ENCODE results near the gene SORL1.

Gene SORL1

GRCh38 chr11:121557348-121557747, 105.2 kb downstream of the SORL1 start:
- no peaks in the 10 kb centered on the region for H3K4me1 ChIP-seq (ENCODE audit: control insufficient read depth, insufficient read depth, low read length)
- peaks cover 92% of the 10 kb centered on the region for H3K36me3 ChIP-seq (ENCODE audit: control insufficient read depth, insufficient read depth, low read length)
- no peaks in the 10 kb centered on the region for H3K27me3 ChIP-seq (ENCODE audit: control insufficient read depth, insufficient read depth, low read length)
- no peaks in the 10 kb centered on the region for H3K9me3 ChIP-seq (ENCODE audit: control insufficient read depth, insufficient read depth, low read length)
- H3K4me3 ChIP-seq (ENCODE audit: low read depth, low read length) = no peak overlapping the region
- no peak overlapping the region for H3K27ac ChIP-seq (ENCODE audit: low read depth, low read length)
- H3K9ac ChIP-seq (ENCODE audit: low read depth, low read length) = no peak overlapping the region

GRCh38 chr11:121559606-121560200, 107.6 kb downstream of the SORL1 start:
- H3K36me3 ChIP-seq (ENCODE audit: control insufficient read depth, insufficient read depth, low read length) = peaks cover 71% of the 10 kb centered on the region
- H3K27me3 ChIP-seq (ENCODE audit: control insufficient read depth, insufficient read depth, low read length) = no peaks in the 10 kb centered on the region
- peaks cover 5% of the 10 kb centered on the region; the same call in 1 of the 2 replicates for H3K4me1 ChIP-seq (ENCODE audit: control insufficient read depth, insufficient read depth, low read length)
- H3K27ac ChIP-seq (ENCODE audit: low read depth, low read length) = no peak overlapping the region
- H3K9me3 ChIP-seq (ENCODE audit: control insufficient read depth, insufficient read depth, low read length) = no peaks in the 10 kb centered on the region
- no peak overlapping the region for H3K9ac ChIP-seq (ENCODE audit: low read depth, low read length)
- no peak overlapping the region for H3K4me3 ChIP-seq (ENCODE audit: low read depth, low read length)

GRCh38 chr11:121560236-121560635, 108.1 kb downstream of the SORL1 start:
- Histone ChIP-seq H3K9me3 (ENCODE audit: control insufficient read depth, insufficient read depth, low read length) (no peaks in the 10 kb centered on the region), H3K4me3 (ENCODE audit: low read depth, low read length) (no peak overlapping the region), H3K4me1 (ENCODE audit: control insufficient read depth, insufficient read depth, low read length) (peaks cover 5% of the 10 kb centered on the region; the same call in 1 of the 2 replicates), H3K27ac (ENCODE audit: low read depth, low read length) (no peak overlapping the region), H3K27me3 (ENCODE audit: control insufficient read depth, insufficient read depth, low read length) (no peaks in the 10 kb centered on the region), H3K9ac (ENCODE audit: low read depth, low read length) (no peak overlapping the region), H3K36me3 (ENCODE audit: control insufficient read depth, insufficient read depth, low read length) (peaks cover 68% of the 10 kb centered on the region)

- H3K27me3 ChIP-seq (ENCODE audit: control insufficient read depth, insufficient read depth, low read length) = no peaks in the 10 kb centered on the region
- H3K4me3 ChIP-seq (ENCODE audit: low read depth, low read length) = no peak overlapping the region
- H3K27ac ChIP-seq (ENCODE audit: low read depth, low read length) = no peak overlapping the region
- H3K36me3 ChIP-seq (ENCODE audit: control insufficient read depth, insufficient read depth, low read length) = peaks cover 66% of the 10 kb centered on the region
- H3K4me1 ChIP-seq (ENCODE audit: control insufficient read depth, insufficient read depth, low read length) = peaks cover 5% of the 10 kb centered on the region; the same call in 1 of the 2 replicates
- H3K9ac ChIP-seq (ENCODE audit: low read depth, low read length) = no peak overlapping the region
- H3K9me3 ChIP-seq (ENCODE audit: control insufficient read depth, insufficient read depth, low read length) = no peaks in the 10 kb centered on the region
Measured at GRCh38 chr11:121561240-121561639, 109.1 kb downstream of the SORL1 start.

GRCh38 chr11:121561716-121562115, 109.6 kb downstream of the SORL1 start:
- H3K27ac ChIP-seq (ENCODE audit: low read depth, low read length) = no peak overlapping the region

GRCh38 chr11:121563003-121563402, 110.9 kb downstream of the SORL1 start:
- Histone ChIP-seq H3K27me3 (ENCODE audit: control insufficient read depth, insufficient read depth, low read length) (no peaks in the 10 kb centered on the region), H3K4me3 (ENCODE audit: low read depth, low read length) (no peak overlapping the region), H3K9ac (ENCODE audit: low read depth, low read length) (no peak overlapping the region), H3K9me3 (ENCODE audit: control insufficient read depth, insufficient read depth, low read length) (no peaks in the 10 kb centered on the region), H3K36me3 (ENCODE audit: control insufficient read depth, insufficient read depth, low read length) (peaks cover 67% of the 10 kb centered on the region), H3K4me1 (ENCODE audit: control insufficient read depth, insufficient read depth, low read length) (peaks cover 5% of the 10 kb centered on the region; the same call in 1 of the 2 replicates), H3K27ac (ENCODE audit: low read depth, low read length) (no peak overlapping the region)

More at GRCh38 chr11:121561716-121562115, 109.6 kb downstream of the SORL1 start:
- Histone ChIP-seq H3K36me3 (ENCODE audit: control insufficient read depth, insufficient read depth, low read length) (peaks cover 67% of the 10 kb centered on the region), H3K4me1 (ENCODE audit: control insufficient read depth, insufficient read depth, low read length) (peaks cover 5% of the 10 kb centered on the region; the same call in 1 of the 2 replicates), H3K9ac (ENCODE audit: low read depth, low read length) (no peak overlapping the region), H3K27me3 (ENCODE audit: control insufficient read depth, insufficient read depth, low read length) (no peaks in the 10 kb centered on the region), H3K4me3 (ENCODE audit: low read depth, low read length) (no peak overlapping the region), H3K9me3 (ENCODE audit: control insufficient read depth, insufficient read depth, low read length) (no peaks in the 10 kb centered on the region)

GRCh38 chr11:121563900-121564822, 112.0 kb downstream of the SORL1 start:
- Histone ChIP-seq H3K27me3 (ENCODE audit: control insufficient read depth, insufficient read depth, low read length) (no peaks in the 10 kb centered on the region), H3K36me3 (ENCODE audit: control insufficient read depth, insufficient read depth, low read length) (peaks cover 62% of the 10 kb centered on the region), H3K4me3 (ENCODE audit: low read depth, low read length) (no peak overlapping the region), H3K9me3 (ENCODE audit: control insufficient read depth, insufficient read depth, low read length) (no peaks in the 10 kb centered on the region), H3K4me1 (ENCODE audit: control insufficient read depth, insufficient read depth, low read length) (peaks cover 5% of the 10 kb centered on the region; the same call in 1 of the 2 replicates), H3K27ac (ENCODE audit: low read depth, low read length) (no peak overlapping the region), H3K9ac (ENCODE audit: low read depth, low read length) (no peak overlapping the region)

GRCh38 chr11:121564948-121565684, 113.0 kb downstream of the SORL1 start:
- H3K27ac ChIP-seq (ENCODE audit: low read depth, low read length) = no peak overlapping the region
- H3K4me1 ChIP-seq (ENCODE audit: control insufficient read depth, insufficient read depth, low read length) = peaks cover 5% of the 10 kb centered on the region; the same call in 1 of the 2 replicates
- H3K9ac ChIP-seq (ENCODE audit: low read depth, low read length) = no peak overlapping the region
- H3K9me3 ChIP-seq (ENCODE audit: control insufficient read depth, insufficient read depth, low read length) = no peaks in the 10 kb centered on the region
- H3K27me3 ChIP-seq (ENCODE audit: control insufficient read depth, insufficient read depth, low read length) = no peaks in the 10 kb centered on the region
- no peak overlapping the region for H3K4me3 ChIP-seq (ENCODE audit: low read depth, low read length)
- H3K36me3 ChIP-seq (ENCODE audit: control insufficient read depth, insufficient read depth, low read length) = peaks cover 57% of the 10 kb centered on the region

- peaks cover 58% of the 10 kb centered on the region for H3K36me3 ChIP-seq (ENCODE audit: control insufficient read depth, insufficient read depth, low read length)
- peaks cover 5% of the 10 kb centered on the region; the same call in 1 of the 2 replicates for H3K4me1 ChIP-seq (ENCODE audit: control insufficient read depth, insufficient read depth, low read length)
- no peak overlapping the region for H3K27ac ChIP-seq (ENCODE audit: low read depth, low read length)
Measured at GRCh38 chr11:121566279-121567168, 114.4 kb downstream of the SORL1 start.

GRCh38 chr11:121567995-121568394, 115.9 kb downstream of the SORL1 start:
- no peak overlapping the region for H3K4me3 ChIP-seq (ENCODE audit: low read depth, low read length)
- peaks cover 5% of the 10 kb centered on the region; the same call in 1 of the 2 replicates for H3K4me1 ChIP-seq (ENCODE audit: control insufficient read depth, insufficient read depth, low read length)
- H3K9ac ChIP-seq (ENCODE audit: low read depth, low read length) = no peak overlapping the region
- no peak overlapping the region for H3K27ac ChIP-seq (ENCODE audit: low read depth, low read length)
- no peaks in the 10 kb centered on the region for H3K9me3 ChIP-seq (ENCODE audit: control insufficient read depth, insufficient read depth, low read length)
- no peaks in the 10 kb centered on the region for H3K27me3 ChIP-seq (ENCODE audit: control insufficient read depth, insufficient read depth, low read length)
- H3K36me3 ChIP-seq (ENCODE audit: control insufficient read depth, insufficient read depth, low read length) = peaks cover 64% of the 10 kb centered on the region

More at GRCh38 chr11:121566279-121567168, 114.4 kb downstream of the SORL1 start:
- Histone ChIP-seq H3K4me3 (ENCODE audit: low read depth, low read length) (no peak overlapping the region), H3K9me3 (ENCODE audit: control insufficient read depth, insufficient read depth, low read length) (no peaks in the 10 kb centered on the region), H3K27me3 (ENCODE audit: control insufficient read depth, insufficient read depth, low read length) (no peaks in the 10 kb centered on the region), H3K9ac (ENCODE audit: low read depth, low read length) (no peak overlapping the region)

All from HUES48 (cell line).